ENCODE data around the gene ITFG2. TPM values are rescaled to one million over a fixed set of nuclear protein-coding genes. Genes with fewer than 3 reads are reported as not detected.
A peak's percentile ranks its signal among the peaks of the same experiment; 100 is the strongest.

ITFG2 gene
- total and polyA plus RNA-seq, 2 of the 13 experiments (the other 11 are each of a cell fraction or from before 2014, with no cell fraction given) = 14.8 to 15.5 TPM

DNA sequence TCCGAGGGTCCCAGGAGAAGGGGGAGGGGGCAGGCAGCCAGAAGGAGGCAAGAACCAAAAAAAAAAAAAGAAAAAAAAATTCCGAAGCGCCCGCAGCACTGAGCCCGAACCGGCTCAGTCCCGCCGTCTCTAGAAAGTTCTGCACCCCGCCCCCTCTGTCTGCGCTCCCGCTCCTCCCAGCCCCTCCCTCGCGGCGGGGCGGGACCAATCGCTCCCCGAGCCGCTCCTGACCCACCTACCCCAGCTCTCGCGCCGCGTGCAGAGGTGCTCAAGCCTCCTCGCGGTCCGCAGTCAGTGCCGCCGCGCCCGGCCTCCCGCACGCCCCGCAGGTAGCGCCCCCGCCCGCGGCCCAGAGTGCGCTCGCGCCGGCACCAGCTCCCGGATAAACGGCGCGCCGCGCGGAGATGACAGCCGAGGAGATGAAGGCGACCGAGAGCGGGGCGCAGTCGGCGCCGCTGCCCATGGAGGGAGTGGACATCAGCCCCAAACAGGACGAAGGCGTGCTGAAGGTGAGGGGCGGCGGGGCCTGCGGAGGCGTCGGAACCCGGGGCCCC, 17.7 kb upstream of the ITFG2 start, which contains the start of gene FKBP4 (continued):
- TF ChIP-seq, protein P1, sequence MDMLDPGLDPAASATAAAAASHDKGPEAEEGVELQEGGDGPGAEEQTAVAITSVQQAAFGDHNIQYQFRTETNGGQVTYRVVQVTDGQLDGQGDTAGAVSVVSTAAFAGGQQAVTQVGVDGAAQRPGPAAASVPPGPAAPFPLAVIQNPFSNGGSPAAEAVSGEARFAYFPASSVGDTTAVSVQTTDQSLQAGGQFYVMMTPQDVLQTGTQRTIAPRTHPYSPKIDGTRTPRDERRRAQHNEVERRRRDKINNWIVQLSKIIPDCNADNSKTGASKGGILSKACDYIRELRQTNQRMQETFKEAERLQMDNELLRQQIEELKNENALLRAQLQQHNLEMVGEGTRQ (IDR thresholded peaks at IDR 0.05; ENCODE audit: low read depth, low read length) = no peak
- TF ChIP-seq, protein P1 (CRISPR knock-in tag; IDR thresholded peaks at IDR 0.05; ENCODE audit: borderline replicate concordance) = no peak
- TF ChIP-seq TCF7 (IDR thresholded peaks at IDR 0.05; ENCODE audit: low read depth) = no peak
- TF ChIP-seq YEATS4 (CRISPR knock-in tag; IDR thresholded peaks at IDR 0.05; ENCODE audit: borderline replicate concordance) = peak; percentile 65
- peak; percentile 47; the same call in 1 of the 2 replicates for TF ChIP-seq ARNTL (CRISPR knock-in tag; IDR thresholded peaks at IDR 0.05)
- TF ChIP-seq, protein P2, sequence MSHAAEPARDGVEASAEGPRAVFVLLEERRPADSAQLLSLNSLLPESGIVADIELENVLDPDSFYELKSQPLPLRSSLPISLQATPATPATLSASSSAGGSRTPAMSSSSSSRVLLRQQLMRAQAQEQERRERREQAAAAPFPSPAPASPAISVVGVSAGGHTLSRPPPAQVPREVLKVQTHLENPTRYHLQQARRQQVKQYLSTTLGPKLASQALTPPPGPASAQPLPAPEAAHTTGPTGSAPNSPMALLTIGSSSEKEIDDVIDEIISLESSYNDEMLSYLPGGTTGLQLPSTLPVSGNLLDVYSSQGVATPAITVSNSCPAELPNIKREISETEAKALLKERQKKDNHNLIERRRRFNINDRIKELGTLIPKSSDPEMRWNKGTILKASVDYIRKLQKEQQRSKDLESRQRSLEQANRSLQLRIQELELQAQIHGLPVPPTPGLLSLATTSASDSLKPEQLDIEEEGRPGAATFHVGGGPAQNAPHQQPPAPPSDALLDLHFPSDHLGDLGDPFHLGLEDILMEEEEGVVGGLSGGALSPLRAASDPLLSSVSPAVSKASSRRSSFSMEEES (CRISPR knock-in tag; IDR thresholded peaks at IDR 0.05) = 0 out of 2 replicates have a peak, but pooled peaks have one; percentile 23
- peak; percentile 46; the same call in 1 of the 2 replicates for TF ChIP-seq SP4 (CRISPR knock-in tag; IDR thresholded peaks at IDR 0.05)
- TF ChIP-seq RFXANK (CRISPR knock-in tag; IDR thresholded peaks at IDR 0.05) = 0 out of 2 replicates have a peak, but pooled peaks have one; percentile 37
- TF ChIP-seq, protein P3, sequence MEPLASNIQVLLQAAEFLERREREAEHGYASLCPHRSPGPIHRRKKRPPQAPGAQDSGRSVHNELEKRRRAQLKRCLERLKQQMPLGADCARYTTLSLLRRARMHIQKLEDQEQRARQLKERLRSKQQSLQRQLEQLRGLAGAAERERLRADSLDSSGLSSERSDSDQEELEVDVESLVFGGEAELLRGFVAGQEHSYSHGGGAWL (CRISPR knock-in tag; IDR thresholded peaks at IDR 0.05) = peak; percentile 93
- peak; percentile 84 for TF ChIP-seq RBFOX2 (IDR thresholded peaks at IDR 0.05; ENCODE audit: low read depth, low read length)
- peak; percentile 59 for TF ChIP-seq RBM39 (IDR thresholded peaks at IDR 0.05; ENCODE audit: low read depth, low read length, poor library complexity, severe bottlenecking)
- TF ChIP-seq GABPB1 (CRISPR knock-in tag; IDR thresholded peaks at IDR 0.05) = peak; percentile 40; the same call in 1 of the 2 replicates
- TF ChIP-seq ZNF329 (CRISPR knock-in tag; IDR thresholded peaks at IDR 0.05; ENCODE audit: low read depth) = peak; percentile 44; the same call in 1 of the 2 replicates
- TF ChIP-seq, protein P4, sequence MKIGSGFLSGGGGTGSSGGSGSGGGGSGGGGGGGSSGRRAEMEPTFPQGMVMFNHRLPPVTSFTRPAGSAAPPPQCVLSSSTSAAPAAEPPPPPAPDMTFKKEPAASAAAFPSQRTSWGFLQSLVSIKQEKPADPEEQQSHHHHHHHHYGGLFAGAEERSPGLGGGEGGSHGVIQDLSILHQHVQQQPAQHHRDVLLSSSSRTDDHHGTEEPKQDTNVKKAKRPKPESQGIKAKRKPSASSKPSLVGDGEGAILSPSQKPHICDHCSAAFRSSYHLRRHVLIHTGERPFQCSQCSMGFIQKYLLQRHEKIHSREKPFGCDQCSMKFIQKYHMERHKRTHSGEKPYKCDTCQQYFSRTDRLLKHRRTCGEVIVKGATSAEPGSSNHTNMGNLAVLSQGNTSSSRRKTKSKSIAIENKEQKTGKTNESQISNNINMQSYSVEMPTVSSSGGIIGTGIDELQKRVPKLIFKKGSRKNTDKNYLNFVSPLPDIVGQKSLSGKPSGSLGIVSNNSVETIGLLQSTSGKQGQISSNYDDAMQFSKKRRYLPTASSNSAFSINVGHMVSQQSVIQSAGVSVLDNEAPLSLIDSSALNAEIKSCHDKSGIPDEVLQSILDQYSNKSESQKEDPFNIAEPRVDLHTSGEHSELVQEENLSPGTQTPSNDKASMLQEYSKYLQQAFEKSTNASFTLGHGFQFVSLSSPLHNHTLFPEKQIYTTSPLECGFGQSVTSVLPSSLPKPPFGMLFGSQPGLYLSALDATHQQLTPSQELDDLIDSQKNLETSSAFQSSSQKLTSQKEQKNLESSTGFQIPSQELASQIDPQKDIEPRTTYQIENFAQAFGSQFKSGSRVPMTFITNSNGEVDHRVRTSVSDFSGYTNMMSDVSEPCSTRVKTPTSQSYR (CRISPR knock-in tag; IDR thresholded peaks at IDR 0.05; ENCODE audit: borderline replicate concordance) = peak; percentile 56; the same call in 1 of the 2 replicates
- no peak for TF ChIP-seq ZNF138 (CRISPR knock-in tag; IDR thresholded peaks at IDR 0.05; ENCODE audit: low read depth)
- no peak for TF ChIP-seq MATR3 (CRISPR knock-in tag; IDR thresholded peaks at IDR 0.05)
- peak; percentile 55 for TF ChIP-seq FOXA3 (CRISPR knock-in tag; IDR thresholded peaks at IDR 0.05)
- no peak for TF ChIP-seq SP1 (IDR thresholded peaks at IDR 0.05)
- peak; percentile 22; the same call in 1 of the 2 replicates for TF ChIP-seq SP1 (CRISPR knock-in tag; IDR thresholded peaks at IDR 0.05)
- TF ChIP-seq, protein P5, sequence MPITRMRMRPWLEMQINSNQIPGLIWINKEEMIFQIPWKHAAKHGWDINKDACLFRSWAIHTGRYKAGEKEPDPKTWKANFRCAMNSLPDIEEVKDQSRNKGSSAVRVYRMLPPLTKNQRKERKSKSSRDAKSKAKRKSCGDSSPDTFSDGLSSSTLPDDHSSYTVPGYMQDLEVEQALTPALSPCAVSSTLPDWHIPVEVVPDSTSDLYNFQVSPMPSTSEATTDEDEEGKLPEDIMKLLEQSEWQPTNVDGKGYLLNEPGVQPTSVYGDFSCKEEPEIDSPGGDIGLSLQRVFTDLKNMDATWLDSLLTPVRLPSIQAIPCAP (CRISPR knock-in tag; IDR thresholded peaks at IDR 0.05; ENCODE audit: low read depth) = no peak
- TF ChIP-seq SMAD1 (CRISPR knock-in tag; IDR thresholded peaks at IDR 0.05; ENCODE audit: borderline replicate concordance, low read depth) = 0 out of 2 replicates have a peak, but pooled peaks have one; percentile 34
- TF ChIP-seq ZNF543 (CRISPR knock-in tag; IDR thresholded peaks at IDR 0.05) = no peak
